ENCODE data around the gene LIN7A.

The LIN7A gene

DNA sequence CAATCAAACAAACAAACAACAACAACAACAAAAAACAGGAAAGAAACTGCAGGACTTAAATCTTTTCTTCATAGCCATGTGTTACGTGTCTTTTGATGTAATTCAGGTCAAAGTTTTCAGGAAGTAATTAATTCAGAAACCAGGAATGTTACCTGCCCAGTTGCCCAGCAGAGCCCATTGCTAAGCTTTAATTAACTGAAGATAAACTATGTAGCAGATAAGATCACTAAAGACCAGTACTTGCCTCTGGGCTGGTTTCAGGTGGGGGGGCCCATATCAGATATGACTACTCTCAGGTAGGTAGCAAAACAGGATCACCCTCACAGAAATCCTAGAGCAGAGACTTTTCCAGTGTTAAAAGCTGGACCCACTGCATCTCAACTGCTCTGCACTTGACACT lies 69.2 kb downstream of the LIN7A start:
- 0 out of 2 replicates have a peak, but pooled peaks cover 4% of the 10 kb centered on the region for H3K9me2 ChIP-seq (replicated peaks; ENCODE audit: insufficient read depth, low read length)
- no peaks in the 10 kb centered on the region for H4K20me1 ChIP-seq (ENCODE audit: low read depth, low read length)
- H3K9ac ChIP-seq (ENCODE audit: low read length) = no peak overlapping the region
- H3F3A ChIP-seq (ENCODE audit: insufficient read depth) = no peaks in the 10 kb centered on the region
- H3K27ac ChIP-seq (ENCODE audit: low read depth, low read length) = no peak overlapping the region
- H3K9me3 ChIP-seq (ENCODE audit: insufficient read depth, low read length) = no peaks in the 10 kb centered on the region
- no peaks in the 10 kb centered on the region for H3K27me3 ChIP-seq (ENCODE audit: low read length)
- no peak overlapping the region for H2AFZ ChIP-seq (ENCODE audit: low read depth, low read length, severe bottlenecking)
- H3K36me3 ChIP-seq (ENCODE audit: low read length) = no peaks in the 10 kb centered on the region
- H3K4me3 ChIP-seq (ENCODE audit: insufficient read depth, low read length, poor library complexity, severe bottlenecking) = no peak overlapping the region
- H3K79me2 ChIP-seq (ENCODE audit: insufficient read depth, low read length) = no peaks in the 10 kb centered on the region
- no peak for TF ChIP-seq EZH2phosphoT487 (conservative IDR thresholded peaks at IDR 0.05; ENCODE audit: low read length)
- TF ChIP-seq, protein P1, sequence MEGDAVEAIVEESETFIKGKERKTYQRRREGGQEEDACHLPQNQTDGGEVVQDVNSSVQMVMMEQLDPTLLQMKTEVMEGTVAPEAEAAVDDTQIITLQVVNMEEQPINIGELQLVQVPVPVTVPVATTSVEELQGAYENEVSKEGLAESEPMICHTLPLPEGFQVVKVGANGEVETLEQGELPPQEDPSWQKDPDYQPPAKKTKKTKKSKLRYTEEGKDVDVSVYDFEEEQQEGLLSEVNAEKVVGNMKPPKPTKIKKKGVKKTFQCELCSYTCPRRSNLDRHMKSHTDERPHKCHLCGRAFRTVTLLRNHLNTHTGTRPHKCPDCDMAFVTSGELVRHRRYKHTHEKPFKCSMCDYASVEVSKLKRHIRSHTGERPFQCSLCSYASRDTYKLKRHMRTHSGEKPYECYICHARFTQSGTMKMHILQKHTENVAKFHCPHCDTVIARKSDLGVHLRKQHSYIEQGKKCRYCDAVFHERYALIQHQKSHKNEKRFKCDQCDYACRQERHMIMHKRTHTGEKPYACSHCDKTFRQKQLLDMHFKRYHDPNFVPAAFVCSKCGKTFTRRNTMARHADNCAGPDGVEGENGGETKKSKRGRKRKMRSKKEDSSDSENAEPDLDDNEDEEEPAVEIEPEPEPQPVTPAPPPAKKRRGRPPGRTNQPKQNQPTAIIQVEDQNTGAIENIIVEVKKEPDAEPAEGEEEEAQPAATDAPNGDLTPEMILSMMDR (IDR thresholded peaks at IDR 0.05; ENCODE audit: insufficient read depth, low read length, poor library complexity, severe bottlenecking) = no peak
- H3K4me2 ChIP-seq (ENCODE audit: low read depth, low read length, poor library complexity, severe bottlenecking) = no peak overlapping the region

DNA sequence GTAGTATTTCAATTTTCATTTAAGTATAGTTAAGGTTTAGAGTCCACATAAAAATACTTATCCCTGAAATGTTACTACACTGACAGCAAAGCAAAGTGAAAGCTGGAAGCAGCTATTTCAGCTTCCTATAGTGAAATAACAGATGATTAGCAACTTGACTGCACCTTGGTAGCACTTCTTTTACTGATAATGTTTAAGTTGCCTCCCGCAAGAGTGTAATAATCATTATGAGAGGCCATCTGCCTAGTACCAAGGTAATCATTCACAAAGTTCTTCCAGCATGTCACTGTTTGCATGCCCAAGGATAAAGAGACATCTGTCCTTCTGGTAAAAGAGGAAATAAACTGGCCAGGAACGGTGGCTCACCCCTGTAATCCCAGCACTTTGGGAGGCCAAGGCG lies 69.8 kb downstream of the LIN7A start:
- Histone ChIP-seq H3K79me2 (ENCODE audit: insufficient read depth, low read length) (no peaks in the 10 kb centered on the region), H4K20me1 (ENCODE audit: low read depth, low read length) (no peaks in the 10 kb centered on the region), H3K9ac (ENCODE audit: low read length) (no peak overlapping the region), H3K4me3 (ENCODE audit: insufficient read depth, low read length, poor library complexity, severe bottlenecking) (no peak overlapping the region), H3K36me3 (ENCODE audit: low read length) (no peaks in the 10 kb centered on the region), H3K27me3 (ENCODE audit: low read length) (no peaks in the 10 kb centered on the region), H2AFZ (ENCODE audit: low read depth, low read length, severe bottlenecking) (no peak overlapping the region), H3K4me2 (ENCODE audit: low read depth, low read length, poor library complexity, severe bottlenecking) (no peak overlapping the region), H3K9me3 (ENCODE audit: insufficient read depth, low read length) (no peaks in the 10 kb centered on the region), H3K27ac (ENCODE audit: low read depth, low read length) (no peak overlapping the region), H3F3A (ENCODE audit: insufficient read depth) (no peaks in the 10 kb centered on the region), H3K9me2 (replicated peaks; ENCODE audit: insufficient read depth, low read length) (0 out of 2 replicates have a peak, but pooled peaks cover 4% of the 10 kb centered on the region)
- TF ChIP-seq, protein P1 (IDR thresholded peaks at IDR 0.05; ENCODE audit: insufficient read depth, low read length, poor library complexity, severe bottlenecking) = no peak
- no peak for TF ChIP-seq EZH2phosphoT487 (conservative IDR thresholded peaks at IDR 0.05; ENCODE audit: low read length)

DNA sequence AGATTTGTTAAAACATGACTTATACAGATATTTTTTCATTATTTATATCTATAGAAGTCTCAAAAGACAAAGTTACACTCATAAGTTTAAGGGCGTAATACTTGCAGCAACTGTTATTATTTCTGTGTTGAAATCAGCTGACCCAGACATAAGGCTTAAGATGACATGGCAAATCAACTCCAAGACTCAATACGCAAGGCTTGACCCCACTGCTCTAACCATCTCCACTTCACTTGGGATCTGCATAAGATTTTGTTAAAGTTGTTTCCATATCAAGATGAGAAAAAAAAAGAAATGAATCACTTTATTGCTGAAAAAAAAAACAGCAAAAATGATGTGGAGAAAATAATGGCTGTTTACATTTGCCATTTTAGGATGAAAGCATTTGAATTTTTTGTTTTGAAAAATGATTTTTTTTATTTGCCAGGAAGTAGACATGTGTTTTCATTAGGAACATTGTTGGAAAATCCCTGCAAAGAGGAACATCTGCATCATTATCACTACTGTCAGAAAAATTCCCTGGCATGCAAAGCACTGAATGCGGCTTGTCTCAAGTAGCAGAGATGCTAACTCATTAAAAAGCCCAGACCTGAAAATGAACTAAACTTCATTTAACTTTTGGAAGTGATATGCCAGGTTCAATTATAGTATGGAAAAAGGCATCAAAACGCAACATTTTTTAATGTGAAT lies 73.5 kb downstream of the LIN7A start:
- no peaks in the 10 kb centered on the region for H3K79me2 ChIP-seq (ENCODE audit: insufficient read depth, low read length)
- no peaks in the 10 kb centered on the region for H3K36me3 ChIP-seq (ENCODE audit: low read length)
- no peak overlapping the region for H3K9ac ChIP-seq (ENCODE audit: low read length)
- no peak overlapping the region for H3K4me2 ChIP-seq (ENCODE audit: low read depth, low read length, poor library complexity, severe bottlenecking)
- no peak overlapping the region for H3K4me3 ChIP-seq (ENCODE audit: insufficient read depth, low read length, poor library complexity, severe bottlenecking)
- no peaks in the 10 kb centered on the region for H3K9me3 ChIP-seq (ENCODE audit: insufficient read depth, low read length)
- no peaks in the 10 kb centered on the region for H3K27me3 ChIP-seq (ENCODE audit: low read length)
- no peaks in the 10 kb centered on the region for H3K9me2 ChIP-seq (replicated peaks; ENCODE audit: insufficient read depth, low read length)
- no peak overlapping the region for H3K27ac ChIP-seq (ENCODE audit: low read depth, low read length)
- H4K20me1 ChIP-seq (ENCODE audit: low read depth, low read length) = no peaks in the 10 kb centered on the region
- TF ChIP-seq EZH2phosphoT487 (conservative IDR thresholded peaks at IDR 0.05; ENCODE audit: low read length) = no peak
- TF ChIP-seq, protein P1 (IDR thresholded peaks at IDR 0.05; ENCODE audit: insufficient read depth, low read length, poor library complexity, severe bottlenecking) = no peak
- no peak overlapping the region for H2AFZ ChIP-seq (ENCODE audit: low read depth, low read length, severe bottlenecking)
- H3F3A ChIP-seq (ENCODE audit: insufficient read depth) = no peaks in the 10 kb centered on the region

Measured in SU-DHL-6 (cell line).